HG02981 (cell line): ENCODE measurements around the gene SPEM3.
"Not testable (repeated sequence)": the region's sequence is repeated elsewhere in the genome, so short reads cannot be mapped to it uniquely, and the experiment has no call there.

Experiments
- ATAC-seq: cut with Tn5 transposase; IDR thresholded peaks from one replicate; pipeline ENCODE4 v1.9.1; 2021; ENCODE audit warnings: mild to moderate bottlenecking, moderate library complexity; ENCODE audit not compliant: unreplicated experiment

The SPEM3 gene

GRCh38 chr17:7468804-7469389, 40.2 kb downstream of the SPEM3 start:
- no peak for ATAC-seq

DNA sequence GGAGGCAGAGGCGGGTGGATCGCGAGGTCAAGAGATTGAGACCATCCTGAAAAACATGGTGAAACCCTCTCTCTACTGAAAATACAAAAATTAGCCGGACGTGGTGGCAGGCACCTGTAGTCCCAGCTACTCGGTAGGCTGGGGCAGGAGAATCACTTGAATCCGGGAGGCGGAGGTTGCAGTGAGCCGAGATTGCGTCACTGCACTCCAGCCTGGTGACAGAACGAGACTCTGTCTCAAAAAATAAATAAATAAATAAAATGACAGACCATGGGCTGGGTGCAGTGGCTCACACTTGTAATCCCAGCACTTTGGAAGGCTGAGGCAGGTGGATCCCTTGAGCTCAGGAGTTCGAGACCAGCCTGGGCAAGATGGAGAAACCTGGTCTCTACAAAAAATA, 41.2 kb downstream of the SPEM3 start:
- not testable (repeated sequence) for ATAC-seq

DNA sequence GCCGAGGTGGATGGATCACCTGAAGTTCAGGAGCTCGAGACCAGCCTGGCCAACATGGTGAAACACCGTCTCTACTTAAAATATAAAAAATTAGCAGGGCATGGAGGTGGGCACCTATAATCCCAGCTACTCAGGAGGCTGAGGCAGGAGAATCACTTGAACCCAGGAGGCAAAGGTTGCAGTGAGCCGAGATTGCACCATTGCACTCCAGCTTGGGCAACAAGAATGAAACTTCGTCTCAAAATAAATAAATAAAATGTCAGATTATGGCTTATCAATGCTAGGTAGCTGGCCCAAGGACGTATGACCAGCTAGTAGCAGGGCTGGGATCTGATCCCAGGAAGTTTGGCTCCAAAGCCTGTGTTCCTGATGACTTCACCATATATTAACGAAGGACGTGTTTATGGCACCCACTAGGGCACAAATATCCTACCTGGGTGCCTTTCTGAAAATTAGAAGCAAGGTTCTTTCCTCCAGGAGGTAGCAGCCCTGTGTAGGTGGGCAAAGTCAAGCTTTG, 41.9 kb downstream of the SPEM3 start:
- ATAC-seq: not testable (repeated sequence)

DNA sequence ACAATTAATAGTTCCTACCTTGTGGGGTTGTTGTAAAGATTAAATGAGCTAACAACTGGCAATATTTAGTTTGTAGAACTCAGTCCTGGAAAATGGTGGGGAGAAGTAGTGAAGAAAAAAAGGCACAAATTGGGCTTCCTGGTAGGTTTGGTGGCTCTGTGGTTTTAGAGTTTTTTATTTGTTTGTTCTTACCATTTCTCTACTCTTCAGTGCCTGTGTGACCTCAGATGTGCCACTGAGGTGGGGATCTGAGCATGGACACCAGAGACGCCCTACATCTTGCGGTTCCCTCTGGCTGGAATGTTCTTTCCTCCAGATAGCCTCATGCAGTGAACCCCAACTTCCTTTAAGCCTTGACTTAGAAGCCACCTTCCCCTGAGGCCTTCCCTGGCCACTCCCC, 43.1 kb downstream of the SPEM3 start:
- no peak for ATAC-seq

DNA sequence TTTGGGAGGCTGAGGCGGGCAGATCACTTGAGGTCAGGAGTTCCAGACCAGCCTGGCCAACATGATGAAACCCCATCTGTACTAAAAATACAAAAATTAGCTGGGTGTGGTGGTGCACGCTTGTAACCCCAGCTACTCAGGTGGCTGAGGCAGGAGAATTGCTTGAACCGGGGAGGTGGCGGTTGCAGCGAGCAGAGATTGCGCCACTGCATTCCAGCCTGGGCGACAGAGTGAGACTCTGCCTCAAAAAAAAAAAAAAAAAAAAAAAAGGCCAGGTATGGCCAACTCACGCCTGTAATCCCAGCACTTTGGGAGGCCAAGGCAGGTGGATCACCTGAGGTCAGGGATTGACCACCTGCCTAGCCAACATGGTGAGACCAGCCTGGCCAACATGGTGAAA, 46.1 kb downstream of the SPEM3 start:
- not testable (repeated sequence) for ATAC-seq

DNA sequence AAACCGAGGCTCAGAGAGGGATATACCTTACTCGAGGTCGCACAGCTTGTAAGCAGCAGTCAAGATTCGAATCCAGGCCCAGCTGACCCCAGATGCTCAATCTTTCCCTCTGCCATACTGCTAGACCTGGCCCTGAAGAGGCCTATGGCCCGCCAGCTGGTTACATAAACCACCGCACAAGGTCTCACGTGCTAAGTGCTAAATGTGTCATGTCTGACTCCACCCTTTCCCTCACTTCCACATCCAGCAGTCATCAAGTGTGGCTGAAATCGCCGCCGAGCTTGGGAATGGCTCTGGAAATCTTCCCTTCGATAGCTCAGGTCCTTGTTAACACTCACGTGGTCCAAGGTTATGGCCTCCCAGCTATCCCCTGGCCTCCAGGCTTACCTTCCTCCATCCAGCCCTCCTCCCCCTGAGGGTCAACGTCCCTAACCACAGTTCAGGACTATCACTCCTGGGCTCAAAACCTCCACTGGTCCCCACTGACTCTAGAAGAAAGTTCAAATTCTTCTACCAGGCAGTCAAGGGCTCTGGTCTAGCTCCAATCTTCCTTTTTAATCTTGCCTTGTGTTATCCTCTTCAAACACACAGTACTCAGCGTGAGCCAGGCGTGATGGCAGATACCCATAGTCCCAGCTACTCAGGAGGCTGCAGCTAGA, 47.2 kb downstream of the SPEM3 start:
- ATAC-seq: no peak

GRCh38 chr17:7476494-7476893, 47.8 kb downstream of the SPEM3 start:
- no peak for ATAC-seq

DNA sequence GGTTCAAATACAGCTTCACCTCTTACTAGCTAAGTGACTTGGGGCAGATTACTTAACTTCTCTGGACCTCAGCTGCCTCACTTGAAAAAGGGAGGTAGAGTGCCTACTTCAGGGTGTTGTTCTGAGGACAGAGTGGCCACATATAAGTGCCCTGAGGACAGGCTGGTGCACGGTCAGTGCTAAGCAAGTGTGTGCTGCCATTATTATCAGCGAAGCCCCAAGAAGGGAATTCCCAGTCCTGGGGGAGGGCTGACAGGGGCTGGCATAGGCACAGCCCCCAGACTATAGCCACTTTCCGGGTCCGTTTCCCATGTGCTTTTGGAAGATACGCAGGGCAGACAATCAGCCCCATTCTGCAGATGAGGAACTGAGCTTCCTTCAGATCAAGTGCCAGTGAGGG, 48.3 kb downstream of the SPEM3 start:
- no peak for ATAC-seq

GRCh38 chr17:7477392-7478275, 49.0 kb downstream of the SPEM3 start:
- no peak for ATAC-seq

GRCh38 chr17:7478276-7479212, 49.9 kb downstream of the SPEM3 start:
- ATAC-seq: no peak

DNA sequence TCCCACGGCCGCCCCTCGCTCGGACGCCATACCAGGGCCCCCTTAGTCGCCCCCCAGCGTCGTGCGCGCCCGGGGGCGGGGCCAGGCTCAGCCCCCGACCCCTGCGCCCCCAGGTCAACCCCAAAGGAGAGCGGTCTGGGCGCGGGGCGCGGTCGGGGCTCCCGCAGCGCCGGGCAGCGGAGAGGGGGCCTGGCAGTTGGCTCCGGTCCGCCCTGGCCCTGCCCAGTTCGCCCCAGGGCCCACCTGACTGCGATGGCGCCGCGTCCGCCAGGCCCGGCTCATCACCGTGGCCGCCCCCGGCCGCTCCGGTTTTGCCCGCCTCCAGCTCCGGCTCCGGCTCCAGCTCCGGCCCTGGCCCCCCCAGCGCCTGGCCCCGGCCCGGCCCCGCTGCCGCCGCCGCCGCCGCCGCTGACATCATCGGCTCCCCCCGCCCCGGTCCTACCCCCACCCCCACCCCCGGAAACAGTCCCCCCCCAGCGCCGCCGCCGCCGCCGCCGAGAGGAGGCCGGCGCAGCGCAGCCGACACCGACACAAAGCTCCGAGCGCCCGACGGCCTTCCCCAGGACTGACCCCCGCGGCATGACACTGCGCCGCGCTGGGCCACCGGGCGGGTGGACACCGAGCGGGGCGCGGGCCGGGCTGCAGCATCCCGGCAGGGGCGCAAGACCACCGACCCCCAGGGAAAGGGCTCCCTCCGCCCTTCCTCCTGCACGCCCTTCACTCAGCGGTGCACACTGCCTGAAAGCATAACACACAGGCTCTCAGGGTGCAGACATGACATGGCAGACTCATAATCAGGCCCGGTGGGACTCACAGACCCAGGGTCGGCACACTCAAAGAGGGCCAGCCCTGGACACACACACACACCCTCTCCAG, 50.8 kb downstream of the SPEM3 start, which contains the start of gene ZBTB4:
TSS of gene ZBTB4 (minus strand) at position 419 of the 876 bp plus-strand sequence. CDS start 12,830 bp downstream, outside the sequence.
- ATAC-seq: no peak

DNA sequence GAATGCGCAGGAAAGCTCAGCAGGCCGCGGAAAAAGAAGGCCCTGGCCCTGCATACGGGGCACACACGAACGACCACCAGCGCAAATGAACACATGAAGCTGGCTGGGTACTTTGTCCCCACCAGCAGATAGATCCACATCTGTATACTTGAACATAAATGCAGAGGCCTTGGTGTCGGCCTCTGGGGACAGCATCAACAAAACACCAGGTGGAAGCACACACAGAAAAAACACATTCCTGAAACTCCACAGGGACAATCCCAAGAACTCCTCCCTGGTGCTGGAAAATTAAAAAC, 51.4 kb downstream of the SPEM3 start:
- ATAC-seq: no peak

DNA sequence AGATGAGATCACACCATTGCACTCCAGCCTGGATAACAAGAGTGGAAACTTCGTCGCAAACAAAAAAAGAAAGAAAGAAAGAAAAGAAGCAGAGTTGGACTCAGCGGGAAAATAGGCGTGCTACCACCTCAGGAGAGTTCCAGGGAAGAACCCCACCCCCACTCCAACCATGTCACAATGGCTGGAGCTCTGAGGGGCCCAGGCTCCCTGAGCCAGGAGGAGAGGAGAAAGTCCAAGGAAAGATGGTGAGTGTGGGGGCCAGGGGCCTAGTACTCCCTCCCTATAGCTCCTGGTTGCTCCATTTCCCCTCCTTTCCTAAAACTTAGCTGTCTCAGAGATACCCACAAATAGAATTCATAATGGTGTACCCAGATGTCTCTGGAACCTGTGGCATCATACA, 52.6 kb downstream of the SPEM3 start, which contains the start of gene SLC35G6:
TSS of gene SLC35G6 (plus strand) at position 172 of the 400 bp plus-strand sequence. CDS start at position 243, 71 bp downstream.
- ATAC-seq: not testable (repeated sequence)

DNA sequence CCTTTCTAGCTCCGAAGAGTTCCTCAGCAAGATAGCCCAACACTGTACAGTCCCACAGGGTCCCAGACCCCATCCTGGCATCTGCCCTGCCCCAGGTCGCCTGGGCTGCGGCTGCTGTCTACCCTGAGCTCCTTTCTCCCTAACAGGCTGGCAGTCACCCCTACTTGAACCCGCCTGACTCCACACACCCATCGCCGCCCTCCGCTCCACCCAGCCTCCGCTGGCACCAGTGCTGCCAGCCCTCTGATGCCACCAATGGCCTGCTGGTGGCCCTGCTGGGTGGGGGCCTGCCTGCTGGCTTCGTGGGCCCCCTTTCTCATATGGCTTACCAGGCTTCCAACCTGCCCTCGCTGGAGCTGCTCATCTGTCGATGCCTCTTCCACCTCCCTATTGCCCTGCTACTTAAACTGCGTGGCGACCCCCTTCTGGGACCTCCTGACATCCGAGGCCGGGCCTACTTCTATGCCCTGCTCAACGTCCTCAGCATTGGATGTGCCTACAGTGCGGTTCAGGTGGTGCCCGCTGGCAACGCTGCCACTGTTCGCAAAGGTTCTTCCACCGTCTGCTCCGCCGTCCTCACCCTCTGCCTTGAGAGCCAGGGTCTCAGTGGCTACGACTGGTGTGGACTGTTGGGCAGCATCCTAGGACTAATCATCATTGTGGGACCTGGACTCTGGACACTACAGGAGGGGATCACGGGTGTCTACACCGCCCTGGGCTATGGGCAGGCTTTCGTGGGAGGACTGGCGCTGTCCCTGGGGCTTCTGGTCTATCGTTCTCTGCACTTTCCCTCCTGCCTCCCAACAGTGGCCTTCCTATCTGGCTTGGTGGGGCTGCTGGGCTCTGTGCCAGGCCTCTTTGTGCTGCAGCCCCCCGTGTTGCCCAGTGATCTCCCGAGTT, 53.4 kb downstream of the SPEM3 start:
- not testable (repeated sequence) for ATAC-seq
